Gastrocnemius medialis (tissue), 4 donors: ENCODE data around the gene KIF26B.

Experiments used
- CTCF ChIP-seq, 5 experiments: fragments of 450-650 bp in 3 of 5; fragments of 200-600 bp in 2 of 5; sonication (generic) in 2 of 5; IDR thresholded peaks in 4 of 5; conservative IDR thresholded peaks in 1 of 5; 1 replicate in 4 of 5; 2 replicates in 1 of 5; pipeline ENCODE4 v1.5.1; 2016 to 2019; ENCODE audit warnings: antibody characterized with exemption in 5 of 5, mild to moderate bottlenecking in 3 of 5, moderate library complexity in 3 of 5
- POLR2A ChIP-seq, 2 donors: fragments of 450-650 bp; IDR thresholded peaks; one replicate each; pipeline ENCODE4 v1.6.1; 2017; ENCODE audit warnings: antibody characterized with exemption in 2 of 2, mild to moderate bottlenecking in 2 of 2, moderate library complexity in 2 of 2

GRCh38 chr1:245211761-245212160 is 57.0 kb downstream of the KIF26B start:
- TF ChIP-seq CTCF (IDR thresholded peaks at IDR 0.05 in 4 of 5, conservative IDR thresholded peaks at IDR 0.05 in 1 of 5), result no peak
- TF ChIP-seq POLR2A (IDR thresholded peaks at IDR 0.05), result no peak
